Measurements from ENCODE around the gene NSUN2. TPM values are rescaled to one million over a fixed set of nuclear protein-coding genes. Genes with fewer than 3 reads are reported as not detected.
A peak's percentile ranks its signal among the peaks of the same experiment; 100 is the strongest.

The NSUN2 gene
- polyA plus RNA-seq, 2 of the 4 experiments (the other 2 are of a cell fraction) = 95.7 to 101 TPM

DNA sequence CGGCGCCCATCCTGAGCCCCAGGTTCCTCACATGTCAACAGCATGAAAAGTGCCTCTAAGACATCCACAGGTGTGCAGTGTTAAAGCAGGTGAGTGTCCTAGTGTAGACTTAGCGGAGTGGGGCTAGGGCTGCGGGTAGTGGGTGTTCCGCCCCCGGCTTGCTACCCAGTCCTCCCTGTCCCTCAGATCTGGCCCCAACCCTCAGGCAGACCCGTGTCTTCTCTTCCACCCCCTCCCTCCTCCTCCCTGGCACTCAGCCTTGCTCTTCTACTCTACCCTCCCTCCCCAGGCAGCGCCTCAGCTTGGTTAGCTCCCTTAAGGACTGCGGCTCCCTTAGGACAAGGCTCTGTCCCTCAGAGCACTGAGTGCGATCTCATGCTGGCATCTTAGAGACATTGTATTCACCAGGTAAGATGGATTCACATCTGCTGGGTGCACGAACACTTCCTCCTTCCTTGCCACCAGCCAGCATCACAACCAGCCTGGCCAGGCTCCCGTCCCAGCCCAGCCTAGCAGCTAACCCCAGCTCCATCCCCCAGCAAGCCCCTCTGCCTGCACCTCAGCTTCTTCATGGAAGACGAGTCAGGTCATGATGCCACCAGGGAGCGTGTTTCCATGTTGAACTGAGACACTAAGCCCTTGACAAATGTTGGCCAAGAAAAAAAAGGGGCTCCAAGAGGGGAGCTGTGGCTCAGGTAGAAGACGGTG is 46.8 kb downstream of the NSUN2 start:
- CTCF ChIA-PET = interaction anchor here (1.0 to 3.2 kb wide), 3 partner anchors 8 to 1089 kb away, joined by 3 to 10 read pairs (median 4); no protein-coding TSS in a partner anchor

GRCh38 chr5:6585168-6585567 is 47.7 kb downstream of the NSUN2 start:
- no peak for ATAC-seq
- FAIRE-seq = no peak
- WGBS (ENCODE audit: missing lambda C conversion rate) = 50% methylated on average over 6 of the region's 6 CpGs
- H3K4me1 ChIP-seq = no peaks in the 10 kb centered on the region
- no peak overlapping the region for H3K27ac ChIP-seq
- POLR2A ChIA-PET = no interaction called here
- no peaks in the 10 kb centered on the region for H3K9me3 ChIP-seq
- CTCF ChIA-PET = interaction anchor here (1.0 to 2.7 kb wide), 5 partner anchors 8 to 1088 kb away, joined by 3 to 10 read pairs (median 4); no protein-coding TSS in a partner anchor
- TF ChIP-seq HOXA7 (CRISPR knock-in tag; IDR thresholded peaks at IDR 0.05) (no peak), SMC3 (IDR thresholded peaks at IDR 0.05) (no peak), HOXB13 (CRISPR knock-in tag; IDR thresholded peaks at IDR 0.05; ENCODE audit: low read depth) (no peak), CEBPB (IDR thresholded peaks at IDR 0.05) (no peak), FOXS1 (CRISPR knock-in tag; IDR thresholded peaks at IDR 0.05) (no peak), FOSB (CRISPR knock-in tag; IDR thresholded peaks at IDR 0.05) (no peak), ELK1 (IDR thresholded peaks at IDR 0.05; ENCODE audit: low read depth, low read length) (no peak), REST (IDR thresholded peaks at IDR 0.05) (no peak), CBX8 (IDR thresholded peaks at IDR 0.05) (no peak), RAD21 (conservative IDR thresholded peaks at IDR 0.05 in 1 of 2, IDR thresholded peaks at IDR 0.05 in 1 of 2) (no peak), CHD2 (IDR thresholded peaks at IDR 0.05; ENCODE audit: low read length, partially characterized antibody) (no peak), ZSCAN20 (CRISPR knock-in tag; IDR thresholded peaks at IDR 0.05) (no peak), TP53 (CRISPR knock-in tag; IDR thresholded peaks at IDR 0.05) (no peak), ZNF302 (CRISPR knock-in tag; IDR thresholded peaks at IDR 0.05) (no peak), NFE2L2 (conservative IDR thresholded peaks at IDR 0.05; ENCODE audit: low read length) (no peak), MYC (IDR thresholded peaks at IDR 0.05; ENCODE audit: borderline replicate concordance, low read length) (no peak), ZC3H11A (IDR thresholded peaks at IDR 0.05) (no peak), JUNB (IDR thresholded peaks at IDR 0.05) (no peak)
- TF ChIP-seq, protein P1, sequence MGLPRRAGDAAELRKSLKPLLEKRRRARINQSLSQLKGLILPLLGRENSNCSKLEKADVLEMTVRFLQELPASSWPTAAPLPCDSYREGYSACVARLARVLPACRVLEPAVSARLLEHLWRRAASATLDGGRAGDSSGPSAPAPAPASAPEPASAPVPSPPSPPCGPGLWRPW (IDR thresholded peaks at IDR 0.05) = no peak
- H3K4me3 ChIP-seq = no peak overlapping the region
- DNase-seq (ENCODE audit: low read depth in 1 of 2, low spot score in 1 of 2) = no peak
- no peak overlapping the region for H3K4me2 ChIP-seq

More for the DNA sequence above, 46.8 kb downstream of the NSUN2 start:
- no peak for DNase-seq (ENCODE audit: low read depth in 1 of 2, low spot score in 1 of 2)
- Histone ChIP-seq H3K4me2 (no peak overlapping the region), H3K9me3 (no peaks in the 10 kb centered on the region), H3K4me1 (no peaks in the 10 kb centered on the region), H3K4me3 (no peak overlapping the region), H3K27ac (no peak overlapping the region)
- POLR2A ChIA-PET = no interaction called here
- 54% methylated on average over 14 of the region's 15 CpGs for WGBS (ENCODE audit: missing lambda C conversion rate)
- TF ChIP-seq CBX8 (IDR thresholded peaks at IDR 0.05) (no peak), HEYL (CRISPR knock-in tag; IDR thresholded peaks at IDR 0.05) (no peak), ELK1 (IDR thresholded peaks at IDR 0.05; ENCODE audit: low read depth, low read length) (no peak), SREBF2 (IDR thresholded peaks at IDR 0.05) (no peak), ZFP36 (IDR thresholded peaks at IDR 0.05; ENCODE audit: borderline replicate concordance, partially characterized antibody) (no peak), SMC3 (IDR thresholded peaks at IDR 0.05) (no peak), RCOR1 (IDR thresholded peaks at IDR 0.05; ENCODE audit: low read depth, low read length) (no peak), ZC3H11A (IDR thresholded peaks at IDR 0.05) (no peak), E2F6 (IDR thresholded peaks at IDR 0.05; ENCODE audit: borderline replicate concordance, low read depth) (no peak), ESRRA (IDR thresholded peaks at IDR 0.05; ENCODE audit: borderline replicate concordance, low read length) (no peak)
- TF ChIP-seq, protein P2, sequence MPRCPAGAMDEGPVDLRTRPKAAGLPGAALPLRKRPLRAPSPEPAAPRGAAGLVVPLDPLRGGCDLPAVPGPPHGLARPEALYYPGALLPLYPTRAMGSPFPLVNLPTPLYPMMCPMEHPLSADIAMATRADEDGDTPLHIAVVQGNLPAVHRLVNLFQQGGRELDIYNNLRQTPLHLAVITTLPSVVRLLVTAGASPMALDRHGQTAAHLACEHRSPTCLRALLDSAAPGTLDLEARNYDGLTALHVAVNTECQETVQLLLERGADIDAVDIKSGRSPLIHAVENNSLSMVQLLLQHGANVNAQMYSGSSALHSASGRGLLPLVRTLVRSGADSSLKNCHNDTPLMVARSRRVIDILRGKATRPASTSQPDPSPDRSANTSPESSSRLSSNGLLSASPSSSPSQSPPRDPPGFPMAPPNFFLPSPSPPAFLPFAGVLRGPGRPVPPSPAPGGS (IDR thresholded peaks at IDR 0.05) = no peak
- FAIRE-seq = no peak
- peak; percentile 12 to 17; a peak in 3 of 6 replicates for ATAC-seq
